ENCODE results near the gene PLTP.
A peak's percentile ranks its signal among the peaks of the same experiment; 100 is the strongest.
"Not testable (repeated sequence)": the region's sequence is repeated elsewhere in the genome, so short reads cannot be mapped to it uniquely, and the experiment has no call there.

PLTP gene

GRCh38 chr20:45874104-45874481 is 37.9 kb downstream of the PLTP start:
- not testable (repeated sequence) for DNase-seq (ENCODE audit: low read depth in 2 of 2)

- no peak for DNase-seq (ENCODE audit: low read depth in 2 of 2)
These were observed 38.4 kb downstream of the PLTP start for GRCh38 chr20:45873409-45874103.

GRCh38 chr20:45872626-45873025 is 39.3 kb downstream of the PLTP start:
- DNase-seq (ENCODE audit: low read depth in 2 of 2), result no peak

GRCh38 chr20:45867819-45868176 is 44.2 kb downstream of the PLTP start:
- no peak for DNase-seq (ENCODE audit: low read depth in 2 of 2)

GRCh38 chr20:45867136-45867818 is 44.7 kb downstream of the PLTP start:
- DNase-seq (ENCODE audit: low read depth in 2 of 2), result no peak

GRCh38 chr20:45866454-45866853 is 45.5 kb downstream of the PLTP start:
- no peak for DNase-seq (ENCODE audit: low read depth in 2 of 2)

- DNase-seq (ENCODE audit: low read depth in 2 of 2), result no peak
These were observed 48.1 kb downstream of the PLTP start for GRCh38 chr20:45863543-45864470.

GRCh38 chr20:45861221-45862075 is 50.5 kb downstream of the PLTP start:
- DNase-seq (ENCODE audit: low read depth in 2 of 2), result no peak

GRCh38 chr20:45860560-45861220 is 51.3 kb downstream of the PLTP start:
- DNase-seq (ENCODE audit: low read depth in 2 of 2), result no peak

- no peak for DNase-seq (ENCODE audit: low read depth in 2 of 2)
These were observed 52.0 kb downstream of the PLTP start for GRCh38 chr20:45859916-45860315.

- peak; percentile 31 to 40 for DNase-seq (ENCODE audit: low read depth in 2 of 2)
These were observed 54.1 kb downstream of the PLTP start for GRCh38 chr20:45857882-45858216.

- peak; percentile 90 to 94 for DNase-seq (ENCODE audit: low read depth in 2 of 2)
These were observed 54.7 kb downstream of the PLTP start, which contains the start of the genes ACOT8 and ZSWIM3 for GRCh38 chr20:45857114-45857881. Gene ACOT8 (minus strand): TSS chr20:45857392. CDS start chr20:45857315, 77 bp downstream. Gene ZSWIM3 (plus strand): TSS chr20:45857614. CDS start chr20:45857826, 212 bp downstream.

GRCh38 chr20:45853484-45853883 is 58.5 kb downstream of the PLTP start:
- DNase-seq (ENCODE audit: low read depth in 2 of 2), result no peak

- no peak for DNase-seq (ENCODE audit: low read depth in 2 of 2)
These were observed 59.6 kb downstream of the PLTP start for GRCh38 chr20:45852326-45852725.

GRCh38 chr20:45851501-45851900 is 60.5 kb downstream of the PLTP start:
- DNase-seq (ENCODE audit: low read depth in 2 of 2), result no peak

- no peak for DNase-seq (ENCODE audit: low read depth in 2 of 2)
These were observed 61.0 kb downstream of the PLTP start for GRCh38 chr20:45850926-45851325.

GRCh38 chr20:45850238-45850637 is 61.7 kb downstream of the PLTP start:
- no peak for DNase-seq (ENCODE audit: low read depth in 2 of 2)

- no peak for DNase-seq (ENCODE audit: low read depth in 2 of 2)
These were observed 62.9 kb downstream of the PLTP start for GRCh38 chr20:45848969-45849582.
